Endothelial cell (in vitro differentiated cells): ENCODE results near the gene GATA5. TPM values are rescaled to one million over a fixed set of nuclear protein-coding genes. Genes with fewer than 3 reads are reported as not detected.

Source experiments
- DNase-seq: peaks from one replicate; pipeline ENCODE4 v3.0.0; 2021; ENCODE audit warnings: low spot score
- H3K27ac Mint-ChIP-seq: one replicate; pipeline ENCODE4 v1.8.0; 2021; ENCODE audit warnings: mixed read lengths, inconsistent platforms; ENCODE audit not compliant: unreplicated experiment
- H3K27me3 Mint-ChIP-seq: one replicate; pipeline ENCODE4 v1.8.0; 2021; ENCODE audit warnings: mild to moderate bottlenecking, moderate library complexity, mixed read lengths, inconsistent platforms; ENCODE audit not compliant: unreplicated experiment
- H3K36me3 Mint-ChIP-seq: one replicate; pipeline ENCODE4 v1.8.0; 2021; ENCODE audit warnings: mild to moderate bottlenecking, low read depth, mixed read lengths, inconsistent platforms; ENCODE audit not compliant: unreplicated experiment
- H3K4me1 Mint-ChIP-seq: one replicate; pipeline ENCODE4 v1.8.0; 2021; ENCODE audit warnings: mild to moderate bottlenecking, mixed read lengths, inconsistent platforms; ENCODE audit not compliant: unreplicated experiment
- H3K4me3 Mint-ChIP-seq: one replicate; pipeline ENCODE4 v1.8.0; 2021; ENCODE audit warnings: mild to moderate bottlenecking, mixed read lengths, inconsistent platforms; ENCODE audit not compliant: unreplicated experiment
- H3K9me3 Mint-ChIP-seq: one replicate; pipeline ENCODE4 v1.8.0; 2021; ENCODE audit warnings: mixed read lengths, inconsistent platforms; ENCODE audit not compliant: unreplicated experiment
- total RNA-seq: library from RNA; stranded (reverse); fragmentation: NEBNext Ultra II Directional; extraction: Animal tissue kit (Norgen Biotek cat#: 25700); gene quantifications from one replicate; pipeline ENCODE4 v1.2.1, GENCODE V29; 2021; ENCODE audit not compliant: unreplicated experiment
- TF ChIP-seq, protein P1 (sequence below): fragments of 200-600 bp; sonication (generic); IDR thresholded peaks from one replicate; pipeline ENCODE4 v1.5.0; 2021; ENCODE audit warnings: antibody characterized with exemption; ENCODE audit not compliant: unreplicated experiment

The GATA5 gene
- total RNA-seq, 1 donor from 2014 or later = not detected

DNA sequence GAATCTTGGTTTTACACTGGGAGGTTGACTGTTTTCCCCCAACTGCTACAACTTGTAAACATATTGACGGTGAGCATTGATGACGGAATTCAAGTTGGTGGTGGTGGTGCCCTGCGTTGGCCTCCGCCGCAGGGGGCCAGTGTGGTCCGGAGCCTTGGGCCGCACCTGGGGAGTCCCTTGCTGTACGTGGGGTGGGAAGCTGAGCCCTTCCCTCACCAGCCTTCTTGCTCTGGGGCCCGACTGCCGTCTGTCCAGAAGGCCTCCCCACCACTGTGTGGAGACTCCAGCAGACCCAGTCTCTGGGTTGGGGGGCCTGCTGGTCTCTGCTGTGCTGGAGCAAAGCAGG lies 11.4 kb downstream of the GATA5 start:
- TF ChIP-seq, protein P1, sequence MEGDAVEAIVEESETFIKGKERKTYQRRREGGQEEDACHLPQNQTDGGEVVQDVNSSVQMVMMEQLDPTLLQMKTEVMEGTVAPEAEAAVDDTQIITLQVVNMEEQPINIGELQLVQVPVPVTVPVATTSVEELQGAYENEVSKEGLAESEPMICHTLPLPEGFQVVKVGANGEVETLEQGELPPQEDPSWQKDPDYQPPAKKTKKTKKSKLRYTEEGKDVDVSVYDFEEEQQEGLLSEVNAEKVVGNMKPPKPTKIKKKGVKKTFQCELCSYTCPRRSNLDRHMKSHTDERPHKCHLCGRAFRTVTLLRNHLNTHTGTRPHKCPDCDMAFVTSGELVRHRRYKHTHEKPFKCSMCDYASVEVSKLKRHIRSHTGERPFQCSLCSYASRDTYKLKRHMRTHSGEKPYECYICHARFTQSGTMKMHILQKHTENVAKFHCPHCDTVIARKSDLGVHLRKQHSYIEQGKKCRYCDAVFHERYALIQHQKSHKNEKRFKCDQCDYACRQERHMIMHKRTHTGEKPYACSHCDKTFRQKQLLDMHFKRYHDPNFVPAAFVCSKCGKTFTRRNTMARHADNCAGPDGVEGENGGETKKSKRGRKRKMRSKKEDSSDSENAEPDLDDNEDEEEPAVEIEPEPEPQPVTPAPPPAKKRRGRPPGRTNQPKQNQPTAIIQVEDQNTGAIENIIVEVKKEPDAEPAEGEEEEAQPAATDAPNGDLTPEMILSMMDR = no peak
- peaks cover 8% of the 10 kb centered on the region for H3K27me3 Mint-ChIP-seq
- no peak overlapping the region for H3K4me3 Mint-ChIP-seq
- no peaks in the 10 kb centered on the region for H3K9me3 Mint-ChIP-seq
- no peak overlapping the region for H3K27ac Mint-ChIP-seq
- DNase-seq = no peak
- no peaks in the 10 kb centered on the region for H3K36me3 Mint-ChIP-seq
- H3K4me1 Mint-ChIP-seq = no peaks in the 10 kb centered on the region

DNA sequence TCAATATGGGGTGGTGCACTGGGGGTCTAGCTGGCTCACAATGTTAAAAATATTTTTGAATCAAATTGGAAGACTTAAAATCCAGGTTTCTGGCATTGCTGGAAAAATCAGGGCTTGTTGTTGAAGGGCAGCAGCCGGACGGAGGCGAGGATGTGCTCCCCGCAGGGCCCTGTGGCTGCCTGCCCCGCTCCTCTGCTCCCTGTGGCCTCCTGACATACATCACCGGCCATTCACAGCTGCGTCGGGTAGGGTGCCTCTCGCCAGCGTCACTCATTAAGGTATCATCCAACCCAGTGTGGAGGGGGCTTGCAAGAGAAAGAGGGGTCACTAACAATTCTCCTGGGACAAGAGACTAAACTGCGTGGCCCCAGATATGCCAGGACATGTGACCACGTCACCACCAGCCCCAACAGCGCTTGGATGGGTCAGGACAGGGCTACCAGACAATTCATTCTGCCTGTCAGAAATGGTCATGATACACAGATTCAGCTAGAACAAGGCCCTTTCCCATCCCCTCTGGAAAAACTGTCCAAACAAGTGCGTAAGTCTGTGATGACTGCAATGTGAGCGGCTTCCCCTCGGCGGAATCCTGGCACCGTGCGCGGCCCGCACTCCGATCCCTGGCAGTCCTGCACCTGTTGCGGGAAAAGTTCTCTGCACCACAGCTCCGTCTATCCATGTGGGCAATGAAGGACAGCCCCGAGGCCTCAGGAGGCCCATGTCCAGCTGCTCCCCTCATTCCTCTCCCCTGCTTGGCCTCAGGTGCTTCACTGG lies 12.0 kb downstream of the GATA5 start:
- TF ChIP-seq, protein P1 = no peak
- Mint-ChIP-seq H3K27me3 (peaks cover 6% of the 10 kb centered on the region), H3K4me3 (no peak overlapping the region), H3K36me3 (no peaks in the 10 kb centered on the region), H3K9me3 (no peaks in the 10 kb centered on the region), H3K4me1 (no peaks in the 10 kb centered on the region), H3K27ac (no peak overlapping the region)
- no peak for DNase-seq

DNA sequence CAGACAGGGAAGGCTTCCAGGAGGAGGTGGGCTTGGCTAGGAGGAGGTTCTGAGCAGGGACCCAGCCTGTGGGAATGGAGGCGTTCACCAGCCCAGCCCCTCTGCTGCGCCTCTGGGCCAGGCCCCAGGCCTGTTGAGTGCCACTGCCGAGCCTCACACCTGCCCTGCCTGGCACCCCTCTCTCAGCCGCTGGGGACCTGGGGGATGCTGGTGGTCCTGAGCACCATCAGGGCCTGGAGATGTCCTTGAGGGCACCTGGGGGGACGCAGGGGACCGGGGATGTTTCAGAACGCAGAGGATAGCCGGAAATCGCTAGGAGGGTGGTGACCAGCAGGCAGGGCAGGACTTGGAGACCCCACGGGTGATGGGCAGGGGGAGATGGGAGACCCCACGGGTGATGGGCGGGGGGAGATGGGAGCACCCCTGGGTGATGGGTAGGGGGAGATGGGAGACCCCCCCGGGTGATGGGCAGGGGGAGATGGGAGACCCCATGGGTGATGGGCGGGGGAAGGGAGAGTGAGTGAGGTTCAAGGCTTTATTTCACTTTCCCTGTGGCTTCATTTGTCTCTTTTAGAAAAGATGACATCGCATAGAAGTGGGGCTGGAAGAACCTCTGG lies 12.7 kb downstream of the GATA5 start:
- H3K4me3 Mint-ChIP-seq = no peak overlapping the region

DNA sequence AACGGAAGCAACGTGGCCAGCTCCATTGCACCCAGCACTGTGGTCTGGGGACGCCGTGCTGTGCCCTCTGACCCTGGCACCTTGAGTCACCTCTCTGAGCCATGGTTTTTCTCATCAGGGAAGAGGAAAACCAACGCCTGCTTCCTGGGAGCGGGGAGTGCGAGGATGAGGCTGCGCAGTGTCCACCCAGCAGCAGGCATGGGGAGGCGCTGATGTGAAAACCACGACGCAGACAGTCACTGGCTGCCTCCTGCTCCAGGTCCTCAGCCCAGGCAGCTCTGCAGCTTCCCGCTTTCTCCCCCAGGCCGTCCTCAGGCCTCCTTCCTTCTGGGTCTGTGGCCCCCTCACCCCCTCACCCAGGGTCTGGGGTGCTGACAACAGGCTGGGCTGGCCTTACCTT lies 14.0 kb downstream of the GATA5 start:
- TF ChIP-seq, protein P1 = no peak
- no peak for DNase-seq
- Mint-ChIP-seq H3K9me3 (no peaks in the 10 kb centered on the region), H3K4me3 (no peak overlapping the region), H3K36me3 (no peaks in the 10 kb centered on the region), H3K27ac (no peak overlapping the region), H3K27me3 (peaks cover 6% of the 10 kb centered on the region), H3K4me1 (no peaks in the 10 kb centered on the region)

More for the DNA sequence above, 12.7 kb downstream of the GATA5 start:
- no peaks in the 10 kb centered on the region for H3K9me3 Mint-ChIP-seq
- no peak for DNase-seq
- H3K27me3 Mint-ChIP-seq = peaks cover 4% of the 10 kb centered on the region
- H3K4me1 Mint-ChIP-seq = no peaks in the 10 kb centered on the region
- no peak overlapping the region for H3K27ac Mint-ChIP-seq
- no peaks in the 10 kb centered on the region for H3K36me3 Mint-ChIP-seq
- TF ChIP-seq, protein P1 = no peak

DNA sequence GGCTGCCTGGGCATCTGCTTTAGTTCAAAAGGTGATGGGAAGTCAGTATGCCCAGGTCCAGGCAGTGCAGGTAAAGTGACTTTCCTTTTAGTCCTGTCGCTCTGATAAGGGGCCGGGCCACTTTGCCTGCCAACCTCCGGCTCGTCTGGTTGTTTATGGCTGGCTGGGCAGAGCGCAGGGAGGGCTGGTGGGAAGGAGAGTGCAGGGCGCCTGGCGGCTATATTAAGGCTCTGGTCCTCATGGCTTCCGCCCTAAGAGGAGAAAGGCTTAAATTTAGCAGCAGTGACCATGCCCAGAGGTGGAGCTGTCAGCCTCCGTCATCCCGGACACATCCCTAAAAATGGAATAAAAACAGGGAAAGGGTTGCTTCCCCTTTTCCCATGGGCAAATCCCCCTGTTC lies 14.6 kb downstream of the GATA5 start:
- H3K27ac Mint-ChIP-seq = no peak overlapping the region
- DNase-seq = no peak
- H3K9me3 Mint-ChIP-seq = no peaks in the 10 kb centered on the region
- no peaks in the 10 kb centered on the region for H3K4me1 Mint-ChIP-seq
- H3K27me3 Mint-ChIP-seq = peaks cover 9% of the 10 kb centered on the region
- TF ChIP-seq, protein P1 = no peak
- H3K4me3 Mint-ChIP-seq = no peak overlapping the region
- H3K36me3 Mint-ChIP-seq = no peaks in the 10 kb centered on the region
